ENCODE measurements around the gene EFCAB12.

Gene EFCAB12

GRCh38 chr3:129461461-129462146, 33.2 kb upstream of the EFCAB12 start:
- Histone ChIP-seq H2BK12ac (ENCODE audit: low read length) (no peak overlapping the region), H2AK5ac (ENCODE audit: low read depth, low read length) (no peak overlapping the region), H3K9me3 (replicated peaks in 1 of 2; ENCODE audit: control insufficient read depth in 2 of 2, insufficient read depth in 1 of 2, low read depth in 1 of 2, low read length in 2 of 2) (no peaks in the 10 kb centered on the region), H3K4me1 (ENCODE audit: control insufficient read depth in 2 of 2, insufficient read depth in 1 of 2, low read depth in 1 of 2, low read length in 2 of 2) (peaks cover 0 to 2% of the 10 kb centered on the region in 2 donors), H4K8ac (ENCODE audit: low read depth, low read length) (no peak overlapping the region), H3K27me3 (ENCODE audit: control insufficient read depth in 3 of 3, insufficient read depth in 3 of 3, low read depth in 1 of 3, low read length in 3 of 3) (no peaks in the 10 kb centered on the region), H3K4me2 (ENCODE audit: insufficient read depth, low read length, poor library complexity, severe bottlenecking) (no peak overlapping the region), H3K9ac (ENCODE audit: low read depth, low read length, poor library complexity) (no peak overlapping the region), H2BK5ac (ENCODE audit: low read length) (no peak overlapping the region), H3K18ac (ENCODE audit: low read length) (no peak overlapping the region), H3K14ac (ENCODE audit: low read length) (no peak overlapping the region), H2BK15ac (ENCODE audit: low read length) (no peak overlapping the region), H3K79me1 (ENCODE audit: low read depth, low read length) (no peaks in the 10 kb centered on the region), H3K23ac (ENCODE audit: low read depth, low read length, poor library complexity) (no peak overlapping the region), H3K4me3 (ENCODE audit: low read length in 2 of 2) (no peak overlapping the region), H2AFZ (ENCODE audit: low read length) (no peak overlapping the region), H4K91ac (ENCODE audit: low read depth, low read length, poor library complexity) (no peak overlapping the region), H3K27ac (replicated peaks; ENCODE audit: low read length) (no peak overlapping the region), H3K4ac (ENCODE audit: low read length) (no peak overlapping the region), H2BK120ac (ENCODE audit: low read depth, low read length) (no peak overlapping the region), H3K36me3 (replicated peaks in 1 of 2; ENCODE audit: control insufficient read depth in 2 of 2, insufficient read depth in 2 of 2, low read length in 2 of 2) (peaks cover 12 to 56% of the 10 kb centered on the region in 2 donors)
- DNase-seq (ENCODE audit: low spot score), result no peak
- no CpG with 5 or more reads among the region's 6 CpGs for WGBS, 2 donors (ENCODE audit: extremely low coverage in 2 of 2, insufficient read length in 2 of 2, insufficient replicate concordance in 1 of 2)

- Histone ChIP-seq H3K9me3 (replicated peaks in 1 of 2; ENCODE audit: control insufficient read depth in 2 of 2, insufficient read depth in 1 of 2, low read depth in 1 of 2, low read length in 2 of 2) (no peaks in the 10 kb centered on the region), H3K4me3 (ENCODE audit: low read length in 2 of 2) (no peak overlapping the region), H4K91ac (ENCODE audit: low read depth, low read length, poor library complexity) (no peak overlapping the region), H4K8ac (ENCODE audit: low read depth, low read length) (no peak overlapping the region), H2AK5ac (ENCODE audit: low read depth, low read length) (no peak overlapping the region), H3K9ac (ENCODE audit: low read depth, low read length, poor library complexity) (no peak overlapping the region), H3K79me1 (ENCODE audit: low read depth, low read length) (no peaks in the 10 kb centered on the region), H2BK12ac (ENCODE audit: low read length) (no peak overlapping the region), H3K27ac (replicated peaks; ENCODE audit: low read length) (no peak overlapping the region), H2BK120ac (ENCODE audit: low read depth, low read length) (no peak overlapping the region), H3K36me3 (replicated peaks in 1 of 2; ENCODE audit: control insufficient read depth in 2 of 2, insufficient read depth in 2 of 2, low read length in 2 of 2) (peaks cover 12 to 58% of the 10 kb centered on the region in 2 donors), H3K4me1 (ENCODE audit: control insufficient read depth in 2 of 2, insufficient read depth in 1 of 2, low read depth in 1 of 2, low read length in 2 of 2) (peaks cover 0 to 2% of the 10 kb centered on the region in 2 donors), H2AFZ (ENCODE audit: low read length) (no peak overlapping the region), H3K18ac (ENCODE audit: low read length) (no peak overlapping the region), H2BK15ac (ENCODE audit: low read length) (no peak overlapping the region), H3K23ac (ENCODE audit: low read depth, low read length, poor library complexity) (no peak overlapping the region), H2BK5ac (ENCODE audit: low read length) (no peak overlapping the region), H3K4me2 (ENCODE audit: insufficient read depth, low read length, poor library complexity, severe bottlenecking) (no peak overlapping the region), H3K4ac (ENCODE audit: low read length) (no peak overlapping the region), H3K27me3 (ENCODE audit: control insufficient read depth in 3 of 3, insufficient read depth in 3 of 3, low read depth in 1 of 3, low read length in 3 of 3) (no peaks in the 10 kb centered on the region), H3K14ac (ENCODE audit: low read length) (no peak overlapping the region)
- WGBS, 2 donors (ENCODE audit: extremely low coverage in 2 of 2, insufficient read length in 2 of 2, insufficient replicate concordance in 1 of 2), result no CpG with 5 or more reads among the region's 1 CpG
- no peak for DNase-seq (ENCODE audit: low spot score)
These were observed 32.6 kb upstream of the EFCAB12 start for GRCh38 chr3:129461022-129461421.

- no peaks in the 10 kb centered on the region for H3K27me3 ChIP-seq (ENCODE audit: control insufficient read depth in 3 of 3, insufficient read depth in 3 of 3, low read depth in 1 of 3, low read length in 3 of 3)
- no peaks in the 10 kb centered on the region for H3K9me3 ChIP-seq (replicated peaks in 1 of 2; ENCODE audit: control insufficient read depth in 2 of 2, insufficient read depth in 1 of 2, low read depth in 1 of 2, low read length in 2 of 2)
- H2BK15ac ChIP-seq (ENCODE audit: low read length), result no peak overlapping the region
- no peak for DNase-seq (ENCODE audit: low spot score)
- no peak overlapping the region for H4K91ac ChIP-seq (ENCODE audit: low read depth, low read length, poor library complexity)
- no peak overlapping the region for H3K14ac ChIP-seq (ENCODE audit: low read length)
- H3K36me3 ChIP-seq (replicated peaks in 1 of 2; ENCODE audit: control insufficient read depth in 2 of 2, insufficient read depth in 2 of 2, low read length in 2 of 2), result peaks cover 12 to 61% of the 10 kb centered on the region in 2 donors
- H3K27ac ChIP-seq (replicated peaks; ENCODE audit: low read length), result no peak overlapping the region
- no peak overlapping the region for H2BK120ac ChIP-seq (ENCODE audit: low read depth, low read length)
- H3K4me1 ChIP-seq (ENCODE audit: control insufficient read depth in 2 of 2, insufficient read depth in 1 of 2, low read depth in 1 of 2, low read length in 2 of 2), result peaks cover 0 to 2% of the 10 kb centered on the region in 2 donors
- H3K4me2 ChIP-seq (ENCODE audit: insufficient read depth, low read length, poor library complexity, severe bottlenecking), result no peak overlapping the region
- H3K9ac ChIP-seq (ENCODE audit: low read depth, low read length, poor library complexity), result no peak overlapping the region
- no peak overlapping the region for H2AFZ ChIP-seq (ENCODE audit: low read length)
- H3K4me3 ChIP-seq (ENCODE audit: low read length in 2 of 2), result no peak overlapping the region
- no peak overlapping the region for H2BK12ac ChIP-seq (ENCODE audit: low read length)
- no peak overlapping the region for H3K4ac ChIP-seq (ENCODE audit: low read length)
- WGBS, 2 donors (ENCODE audit: extremely low coverage in 2 of 2, insufficient read length in 2 of 2, insufficient replicate concordance in 1 of 2), result no CpG with 5 or more reads among the region's 2 CpGs
- no peaks in the 10 kb centered on the region for H3K79me1 ChIP-seq (ENCODE audit: low read depth, low read length)
- no peak overlapping the region for H2AK5ac ChIP-seq (ENCODE audit: low read depth, low read length)
- no peak overlapping the region for H4K8ac ChIP-seq (ENCODE audit: low read depth, low read length)
- H3K23ac ChIP-seq (ENCODE audit: low read depth, low read length, poor library complexity), result no peak overlapping the region
- no peak overlapping the region for H2BK5ac ChIP-seq (ENCODE audit: low read length)
- H3K18ac ChIP-seq (ENCODE audit: low read length), result no peak overlapping the region
These were observed 32.1 kb upstream of the EFCAB12 start for GRCh38 chr3:129460572-129460971.

GRCh38 chr3:129460155-129460554, 31.7 kb upstream of the EFCAB12 start:
- Histone ChIP-seq H4K91ac (ENCODE audit: low read depth, low read length, poor library complexity) (no peak overlapping the region), H2AK5ac (ENCODE audit: low read depth, low read length) (no peak overlapping the region), H3K36me3 (replicated peaks in 1 of 2; ENCODE audit: control insufficient read depth in 2 of 2, insufficient read depth in 2 of 2, low read length in 2 of 2) (peaks cover 12 to 60% of the 10 kb centered on the region in 2 donors), H3K9me3 (replicated peaks in 1 of 2; ENCODE audit: control insufficient read depth in 2 of 2, insufficient read depth in 1 of 2, low read depth in 1 of 2, low read length in 2 of 2) (no peaks in the 10 kb centered on the region), H2BK15ac (ENCODE audit: low read length) (no peak overlapping the region), H3K9ac (ENCODE audit: low read depth, low read length, poor library complexity) (no peak overlapping the region), H3K4me1 (ENCODE audit: control insufficient read depth in 2 of 2, insufficient read depth in 1 of 2, low read depth in 1 of 2, low read length in 2 of 2) (peaks cover 0 to 2% of the 10 kb centered on the region in 2 donors), H3K79me1 (ENCODE audit: low read depth, low read length) (no peaks in the 10 kb centered on the region), H3K18ac (ENCODE audit: low read length) (no peak overlapping the region), H3K27me3 (ENCODE audit: control insufficient read depth in 3 of 3, insufficient read depth in 3 of 3, low read depth in 1 of 3, low read length in 3 of 3) (no peaks in the 10 kb centered on the region), H2BK5ac (ENCODE audit: low read length) (no peak overlapping the region), H2BK12ac (ENCODE audit: low read length) (no peak overlapping the region), H2AFZ (ENCODE audit: low read length) (no peak overlapping the region), H2BK120ac (ENCODE audit: low read depth, low read length) (no peak overlapping the region), H3K23ac (ENCODE audit: low read depth, low read length, poor library complexity) (no peak overlapping the region), H3K4me2 (ENCODE audit: insufficient read depth, low read length, poor library complexity, severe bottlenecking) (no peak overlapping the region), H3K27ac (replicated peaks; ENCODE audit: low read length) (no peak overlapping the region), H4K8ac (ENCODE audit: low read depth, low read length) (no peak overlapping the region), H3K4ac (ENCODE audit: low read length) (no peak overlapping the region), H3K4me3 (ENCODE audit: low read length in 2 of 2) (no peak overlapping the region), H3K14ac (ENCODE audit: low read length) (no peak overlapping the region)
- WGBS, 2 donors (ENCODE audit: extremely low coverage in 2 of 2, insufficient read length in 2 of 2, insufficient replicate concordance in 1 of 2), result no CpG with 5 or more reads among the region's 3 CpGs
- DNase-seq (ENCODE audit: low spot score), result no peak
